VCaP (cell line): ENCODE measurements around the gene PPP1R7.

Source experiments
- H3K27ac ChIP-seq: fragments of 450-650 bp; 2 replicates; pipeline ENCODE4 v1.5.1; 2017
- TF ChIP-seq, protein P1 (sequence below): fragments of 450-650 bp; conservative IDR thresholded peaks from 2 replicates; pipeline ENCODE4 v1.5.1; 2017; ENCODE audit warnings: mild to moderate bottlenecking, moderate library complexity

The PPP1R7 gene

DNA sequence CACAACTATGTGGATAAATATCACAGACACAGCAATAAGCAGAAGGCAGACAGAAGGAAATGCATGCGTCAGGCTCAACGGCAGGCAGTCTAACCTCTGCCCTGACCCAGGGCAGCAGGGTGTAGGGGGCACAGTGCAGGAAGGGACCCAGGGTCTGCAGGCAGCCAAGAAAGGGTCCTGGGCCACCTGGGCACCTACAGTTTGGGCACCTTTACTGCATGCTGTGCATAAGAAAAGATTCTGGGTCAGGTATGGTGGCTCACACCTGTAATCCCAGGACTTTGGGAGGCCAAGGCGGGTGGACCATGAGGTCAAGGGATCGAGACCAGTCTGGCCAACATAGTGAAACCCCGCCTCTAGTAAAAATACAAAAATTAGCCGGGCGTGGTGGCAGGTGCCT lies 18.7 kb upstream of the PPP1R7 start:
- TF ChIP-seq, protein P1, sequence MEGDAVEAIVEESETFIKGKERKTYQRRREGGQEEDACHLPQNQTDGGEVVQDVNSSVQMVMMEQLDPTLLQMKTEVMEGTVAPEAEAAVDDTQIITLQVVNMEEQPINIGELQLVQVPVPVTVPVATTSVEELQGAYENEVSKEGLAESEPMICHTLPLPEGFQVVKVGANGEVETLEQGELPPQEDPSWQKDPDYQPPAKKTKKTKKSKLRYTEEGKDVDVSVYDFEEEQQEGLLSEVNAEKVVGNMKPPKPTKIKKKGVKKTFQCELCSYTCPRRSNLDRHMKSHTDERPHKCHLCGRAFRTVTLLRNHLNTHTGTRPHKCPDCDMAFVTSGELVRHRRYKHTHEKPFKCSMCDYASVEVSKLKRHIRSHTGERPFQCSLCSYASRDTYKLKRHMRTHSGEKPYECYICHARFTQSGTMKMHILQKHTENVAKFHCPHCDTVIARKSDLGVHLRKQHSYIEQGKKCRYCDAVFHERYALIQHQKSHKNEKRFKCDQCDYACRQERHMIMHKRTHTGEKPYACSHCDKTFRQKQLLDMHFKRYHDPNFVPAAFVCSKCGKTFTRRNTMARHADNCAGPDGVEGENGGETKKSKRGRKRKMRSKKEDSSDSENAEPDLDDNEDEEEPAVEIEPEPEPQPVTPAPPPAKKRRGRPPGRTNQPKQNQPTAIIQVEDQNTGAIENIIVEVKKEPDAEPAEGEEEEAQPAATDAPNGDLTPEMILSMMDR = no peak
- H3K27ac ChIP-seq = no peak overlapping the region

DNA sequence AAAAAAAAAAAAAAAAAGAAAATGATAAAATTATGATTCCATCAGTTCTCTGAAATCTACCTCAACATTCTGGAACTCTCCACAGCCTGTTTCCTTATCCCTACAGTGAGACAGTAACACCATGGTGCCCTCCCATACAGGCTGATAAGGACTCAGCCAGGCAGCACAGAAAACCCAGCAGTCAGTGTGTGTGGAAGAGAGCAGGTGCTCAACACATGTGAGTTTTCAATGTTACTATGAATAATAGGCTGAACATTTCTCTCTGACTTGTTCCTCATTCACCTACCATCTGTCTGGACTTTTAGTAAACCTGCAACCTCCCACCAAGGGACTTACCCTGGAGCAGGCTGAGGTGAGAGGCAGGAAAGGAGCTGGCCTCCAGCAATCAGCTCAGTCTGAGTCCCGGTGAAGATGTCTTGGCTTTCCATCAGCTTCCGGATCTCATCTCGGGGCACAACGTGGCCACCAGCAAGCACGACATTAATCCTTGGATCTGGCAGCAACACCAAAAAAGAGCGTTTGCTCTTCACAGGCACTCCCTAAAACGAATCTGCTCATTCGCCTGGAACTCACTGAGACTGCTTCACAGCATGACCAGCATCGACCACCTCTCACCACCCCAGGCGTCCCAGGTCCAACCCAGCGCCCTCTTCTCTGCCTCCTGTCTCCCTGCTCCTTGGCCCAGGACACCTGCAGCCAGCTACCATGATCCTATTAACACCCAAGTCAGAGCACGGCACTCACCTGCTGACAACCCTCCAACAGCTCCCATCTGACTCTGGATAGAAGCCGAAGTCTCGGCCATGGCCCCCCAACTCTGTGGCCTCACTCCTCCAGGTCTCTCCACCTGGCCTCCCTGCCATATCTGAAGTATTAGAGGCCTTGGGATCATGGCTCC lies 17.5 kb upstream of the PPP1R7 start:
- H3K27ac ChIP-seq = no peak overlapping the region
- TF ChIP-seq, protein P1 = no peak

DNA sequence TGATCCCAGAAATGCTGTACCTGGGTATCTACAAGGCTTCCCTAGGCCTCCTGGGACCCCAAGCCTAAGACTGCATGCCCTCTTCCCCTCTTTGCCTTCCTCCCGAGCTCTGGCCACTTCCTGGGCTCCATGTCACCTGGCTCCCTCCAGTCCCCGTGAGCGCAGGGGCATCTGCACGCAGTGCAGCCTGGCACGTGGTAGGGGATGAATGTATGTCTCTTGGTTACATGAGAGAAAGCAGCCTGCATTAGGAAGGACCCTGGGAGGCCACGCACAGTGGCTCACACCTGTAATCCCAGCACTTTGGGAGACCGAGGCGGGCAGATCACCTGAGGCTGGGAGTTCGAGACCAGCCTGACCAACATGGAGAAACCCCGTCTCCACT lies 16.8 kb upstream of the PPP1R7 start:
- H3K27ac ChIP-seq = no peak overlapping the region
- TF ChIP-seq, protein P1 = no peak

DNA sequence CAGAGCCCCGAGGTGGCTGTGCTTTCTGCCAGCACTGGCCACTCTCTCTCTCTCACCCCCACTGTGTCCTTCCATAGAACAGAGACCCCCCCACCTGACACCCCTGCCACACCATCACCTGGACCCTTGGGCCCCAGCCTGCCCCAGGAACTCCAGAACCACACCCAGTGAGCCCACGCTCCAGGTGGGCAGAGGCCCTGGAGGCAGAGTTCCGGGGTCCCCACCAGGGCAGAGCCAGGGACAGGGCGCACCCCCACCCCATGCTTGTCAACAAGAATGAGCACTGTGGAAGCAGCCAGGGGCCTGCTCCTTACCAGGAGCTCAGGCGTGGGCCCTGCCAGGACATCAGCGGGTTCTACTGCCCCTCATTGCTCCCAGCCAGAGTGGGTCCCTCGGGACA lies 15.6 kb upstream of the PPP1R7 start:
- TF ChIP-seq, protein P1 = no peak
- no peak overlapping the region for H3K27ac ChIP-seq

DNA sequence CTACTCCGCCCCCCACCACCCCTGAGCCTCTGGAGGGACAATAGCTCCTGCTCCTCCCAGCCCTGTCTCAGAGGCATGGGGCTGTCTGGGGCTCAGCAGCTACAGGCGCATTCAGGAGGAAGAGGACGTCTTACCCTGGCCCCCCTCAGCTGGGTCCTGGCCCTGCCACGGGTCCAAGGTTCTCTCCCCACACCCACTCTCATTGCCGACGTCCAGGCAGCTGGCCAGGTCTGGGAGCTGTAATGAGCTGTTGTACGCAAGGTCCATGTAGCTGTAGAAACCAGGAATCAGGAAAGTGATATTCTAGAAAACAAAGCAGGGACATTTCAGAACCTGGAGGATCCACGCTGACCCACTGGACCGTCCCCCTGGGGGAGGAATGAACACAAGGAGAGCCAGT lies 14.5 kb upstream of the PPP1R7 start:
- TF ChIP-seq, protein P1 = no peak

DNA sequence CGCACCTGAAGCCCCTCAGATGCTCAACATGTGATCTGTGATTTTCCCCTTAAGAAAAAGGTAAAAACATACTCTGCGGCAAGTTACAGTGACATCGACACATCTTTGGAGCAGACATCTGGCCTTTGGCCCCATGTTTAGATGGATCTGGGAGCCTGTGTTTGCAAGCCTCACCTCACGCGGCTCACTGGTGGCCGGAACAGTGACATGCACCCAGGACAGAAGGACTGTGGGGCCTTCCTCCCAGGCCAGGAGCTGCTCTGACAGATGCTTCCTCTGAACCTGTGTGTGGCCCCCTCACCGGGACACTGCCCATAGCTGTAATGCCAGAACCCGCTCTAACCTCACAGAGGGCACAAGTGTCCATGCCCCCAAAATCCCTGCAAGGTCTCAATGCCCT lies 14.1 kb upstream of the PPP1R7 start:
- TF ChIP-seq, protein P1 = no peak
- no peak overlapping the region for H3K27ac ChIP-seq

More for the DNA sequence above, 14.5 kb upstream of the PPP1R7 start:
- no peak overlapping the region for H3K27ac ChIP-seq

DNA sequence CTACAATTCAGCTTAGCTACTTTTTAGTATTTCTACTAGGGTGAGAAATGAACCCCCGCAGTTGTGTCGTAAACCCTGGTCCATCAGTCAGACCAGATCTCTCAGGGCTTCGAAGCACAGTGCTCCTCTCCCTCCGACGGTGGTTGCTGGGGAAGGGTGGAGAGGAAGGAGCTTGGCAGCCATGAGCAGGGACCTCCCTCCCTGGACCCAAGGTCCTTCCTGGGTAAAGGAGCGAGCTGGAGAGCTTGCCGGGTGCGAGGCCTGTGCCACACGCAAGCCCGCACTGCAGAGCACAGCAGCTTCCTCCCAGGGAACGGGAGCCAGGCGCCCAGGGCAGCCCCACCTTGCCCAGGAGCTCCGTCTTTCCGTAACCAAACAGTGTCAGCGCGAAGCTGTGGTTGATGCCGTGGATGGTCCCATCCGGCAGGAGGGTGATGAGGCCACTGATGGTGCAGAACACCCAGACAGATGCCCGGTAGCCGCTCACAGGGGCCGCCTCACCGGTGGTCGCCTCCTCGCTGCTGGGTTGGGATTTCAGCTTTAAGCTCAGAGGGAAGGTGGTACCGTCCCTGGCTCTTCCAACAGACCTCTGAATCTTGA lies 13.5 kb upstream of the PPP1R7 start:
- no peak overlapping the region for H3K27ac ChIP-seq
- TF ChIP-seq, protein P1 = no peak
